Left hindlimb (tissue), 1 donor: Measurements from ENCODE around the gene USP36.

Experiments used
- DNase-seq: peaks from one replicate; pipeline ENCODE4 v3.0.0-alpha.2; 2018

Gene USP36

GRCh38 chr17:78808163-78808562 lies 32.5 kb downstream of the USP36 start:
- DNase-seq: no peak

- DNase-seq: no peak
These were observed 34.2 kb downstream of the USP36 start for GRCh38 chr17:78806451-78806850.

- no peak for DNase-seq
These were observed 35.3 kb downstream of the USP36 start for GRCh38 chr17:78805301-78805700.

- DNase-seq: no peak
These were observed 35.8 kb downstream of the USP36 start for GRCh38 chr17:78804777-78805176.

GRCh38 chr17:78803186-78803845 lies 37.3 kb downstream of the USP36 start:
- no peak for DNase-seq

GRCh38 chr17:78802459-78802858 lies 38.2 kb downstream of the USP36 start:
- DNase-seq: peak; percentile 17

GRCh38 chr17:78802008-78802407 lies 38.6 kb downstream of the USP36 start:
- DNase-seq: peak; percentile 25

GRCh38 chr17:78800132-78800931 lies 40.3 kb downstream of the USP36 start:
- no peak for DNase-seq

GRCh38 chr17:78798695-78799559 lies 41.7 kb downstream of the USP36 start:
- DNase-seq: no peak

GRCh38 chr17:78797691-78798585 lies 42.7 kb downstream of the USP36 start:
- DNase-seq: no peak

- no peak for DNase-seq
These were observed 43.4 kb downstream of the USP36 start for GRCh38 chr17:78797213-78797612.

- no peak for DNase-seq
These were observed 44.1 kb downstream of the USP36 start for GRCh38 chr17:78796517-78796900.

GRCh38 chr17:78795861-78796516 lies 44.6 kb downstream of the USP36 start:
- DNase-seq: no peak

GRCh38 chr17:78794864-78795640 lies 45.6 kb downstream of the USP36 start:
- DNase-seq: no peak

- DNase-seq: no peak
These were observed 46.2 kb downstream of the USP36 start for GRCh38 chr17:78794399-78794798.

GRCh38 chr17:78793968-78794367 lies 46.6 kb downstream of the USP36 start:
- DNase-seq: no peak

- DNase-seq: no peak
These were observed 47.2 kb downstream of the USP36 start for GRCh38 chr17:78793415-78793814.

GRCh38 chr17:78791840-78792709 lies 48.5 kb downstream of the USP36 start:
- no peak for DNase-seq

- peak; percentile 6 for DNase-seq
These were observed 50.1 kb downstream of the USP36 start for GRCh38 chr17:78790552-78790951.

GRCh38 chr17:78789663-78790181 lies 50.9 kb downstream of the USP36 start:
- peak; percentile 78 for DNase-seq
